Activated CD8-positive, alpha-beta memory T cell treated with anti-CD3 and anti-CD28 coated beads, Interleukin-2, amount 10 ng/mL, durations not matched to agents 7 days and 5 days (primary cell): Measurements from ENCODE around the gene SUDS3. TPM values are rescaled to one million over a fixed set of nuclear protein-coding genes. Genes with fewer than 3 reads are reported as not detected.
"Not testable (repeated sequence)": the region's sequence is repeated elsewhere in the genome, so short reads cannot be mapped to it uniquely, and the experiment has no call there.

Experiments
- ATAC-seq: fragments of 150-1000 bp; cut with Tn5 transposase; one replicate; pipeline ENCODE4 v1.10.0; 2021; ENCODE audit warnings: moderate library complexity
- CTCF ChIA-PET: fragments of 350-600 bp; sonication (Branson Sonifier 250); formaldehyde crosslinking; loops from one replicate; lab custom pipeline; 2021; ENCODE audit warnings: antibody characterized with exemption; lab: Charles Lee
- DNase-seq: peaks from one replicate; pipeline ENCODE4 v3.0.0-alpha.2; 2020
- H3K27ac Mint-ChIP-seq: one replicate; pipeline ENCODE4 v1.8.0; 2021; ENCODE audit warnings: mild to moderate bottlenecking, mixed read lengths
- H3K27me3 Mint-ChIP-seq: one replicate; pipeline ENCODE4 v1.8.0; 2021; ENCODE audit warnings: mixed read lengths
- H3K36me3 Mint-ChIP-seq: one replicate; pipeline ENCODE4 v1.8.0; 2021; ENCODE audit warnings: mild to moderate bottlenecking, mixed read lengths
- H3K4me1 Mint-ChIP-seq: one replicate; pipeline ENCODE4 v1.8.0; 2021; ENCODE audit warnings: mixed read lengths
- H3K4me3 Mint-ChIP-seq: one replicate; pipeline ENCODE4 v1.8.0; 2021; ENCODE audit warnings: mild to moderate bottlenecking, moderate library complexity, mixed read lengths
- H3K9me3 Mint-ChIP-seq: one replicate; pipeline ENCODE4 v1.8.0; 2022; ENCODE audit warnings: low read depth, mixed read lengths
- total RNA-seq, 2 experiments: library from RNA; stranded (reverse); gene quantifications; one replicate each; pipeline ENCODE4 v1.2.3, GENCODE V29; 2021

SUDS3 gene
- total RNA-seq, 2 experiments from 2014 or later = 22.6 to 26.5 TPM

- Mint-ChIP-seq H3K4me1 (peaks cover 36% of the 10 kb centered on the region), H3K27ac (peak overlapping the region; percentile 99), H3K4me3 (peak overlapping the region; percentile 84), H3K27me3 (no peaks in the 10 kb centered on the region), H3K36me3 (peaks cover 11% of the 10 kb centered on the region), H3K9me3 (no peaks in the 10 kb centered on the region)
- DNase-seq = peak; percentile 39
- CTCF ChIA-PET = interaction anchor here (0.6 to 4.1 kb wide), 33 partner anchors 10 to 1184 kb away, joined by 3 to 97 read pairs (median 6); partner anchors contain the start of genes PEBP1, RFC5 and WSB2
- ATAC-seq = no peak
Observed at GRCh38 chr12:118377021-118377883, 897 bp downstream of the SUDS3 start.

GRCh38 chr12:118377884-118378470 lies 1.6 kb downstream of the SUDS3 start:
- Mint-ChIP-seq H3K27me3 (no peaks in the 10 kb centered on the region), H3K4me1 (peaks cover 36% of the 10 kb centered on the region), H3K4me3 (peak overlapping the region; percentile 84), H3K27ac (peak overlapping the region; percentile 99), H3K36me3 (peaks cover 12% of the 10 kb centered on the region), H3K9me3 (no peaks in the 10 kb centered on the region)
- DNase-seq (peak; percentile 81), ATAC-seq (no peak)
- CTCF ChIA-PET = interaction anchor here (1.0 to 4.1 kb wide), 21 partner anchors 10 to 1167 kb away, joined by 3 to 97 read pairs (median 7); partner anchors contain the start of gene PEBP1

- Mint-ChIP-seq H3K9me3 (no peaks in the 10 kb centered on the region), H3K4me1 (no peaks in the 10 kb centered on the region), H3K27me3 (no peaks in the 10 kb centered on the region), H3K27ac (no peak overlapping the region), H3K4me3 (no peak overlapping the region), H3K36me3 (peaks cover 29% of the 10 kb centered on the region)
- CTCF ChIA-PET = interaction anchor here (1.3 to 1.9 kb wide), 2 partner anchors 13 to 15 kb away, joined by 5 to 7 read pairs; partner anchors contain the start of gene SUDS3
- no peak for ATAC-seq
- DNase-seq = no peak
Observed at GRCh38 chr12:118391424-118391823, 15.1 kb downstream of the SUDS3 start.

- Mint-ChIP-seq H3K27ac (no peak overlapping the region), H3K36me3 (peaks cover 27% of the 10 kb centered on the region), H3K4me3 (no peak overlapping the region), H3K4me1 (no peaks in the 10 kb centered on the region), H3K9me3 (no peaks in the 10 kb centered on the region), H3K27me3 (no peaks in the 10 kb centered on the region)
- no peak for ATAC-seq
- no peak for DNase-seq
- CTCF ChIA-PET = interaction anchor here (0.6 to 1.9 kb wide), 3 partner anchors 13 to 178 kb away, joined by 3 to 7 read pairs (median 5); partner anchors contain the start of gene SUDS3
Observed at GRCh38 chr12:118391836-118392235, 15.5 kb downstream of the SUDS3 start.

- Mint-ChIP-seq H3K36me3 (peaks cover 30% of the 10 kb centered on the region), H3K4me3 (no peak overlapping the region), H3K27me3 (no peaks in the 10 kb centered on the region), H3K9me3 (no peaks in the 10 kb centered on the region), H3K27ac (no peak overlapping the region), H3K4me1 (peaks cover 1% of the 10 kb centered on the region)
- DNase-seq (no peak), ATAC-seq (no peak)
- CTCF ChIA-PET = interaction anchor here (1.6 kb wide), 1 partner anchor 20 kb away, joined by 4 read pairs; no protein-coding TSS in a partner anchor
Observed at GRCh38 chr12:118397708-118398440, 21.5 kb downstream of the SUDS3 start.

GRCh38 chr12:118398524-118398923 lies 22.2 kb downstream of the SUDS3 start:
- H3K4me1 Mint-ChIP-seq = peaks cover 1% of the 10 kb centered on the region
- peaks cover 34% of the 10 kb centered on the region for H3K36me3 Mint-ChIP-seq
- ATAC-seq = no peak
- CTCF ChIA-PET = interaction anchor here (0.6 kb wide), 1 partner anchor 37 kb away, joined by 3 read pairs; no protein-coding TSS in a partner anchor
- no peak overlapping the region for H3K27ac Mint-ChIP-seq
- no peaks in the 10 kb centered on the region for H3K9me3 Mint-ChIP-seq
- DNase-seq = no peak
- no peaks in the 10 kb centered on the region for H3K27me3 Mint-ChIP-seq
- H3K4me3 Mint-ChIP-seq = no peak overlapping the region

GRCh38 chr12:118398940-118399339 lies 22.6 kb downstream of the SUDS3 start:
- Mint-ChIP-seq H3K27me3 (no peaks in the 10 kb centered on the region), H3K4me3 (no peak overlapping the region), H3K4me1 (peaks cover 1% of the 10 kb centered on the region), H3K9me3 (no peaks in the 10 kb centered on the region), H3K36me3 (peaks cover 35% of the 10 kb centered on the region), H3K27ac (no peak overlapping the region)
- CTCF ChIA-PET = interaction anchor here (0.6 kb wide), 1 partner anchor 37 kb away, joined by 3 read pairs; no protein-coding TSS in a partner anchor
- DNase-seq (no peak), ATAC-seq (no peak)

GRCh38 chr12:118402251-118402650 lies 25.9 kb downstream of the SUDS3 start:
- H3K9me3 Mint-ChIP-seq = no peaks in the 10 kb centered on the region
- no peak overlapping the region for H3K27ac Mint-ChIP-seq
- peaks cover 32% of the 10 kb centered on the region for H3K36me3 Mint-ChIP-seq
- no peak for ATAC-seq
- no peak overlapping the region for H3K4me3 Mint-ChIP-seq
- no peak for DNase-seq
- peaks cover 1% of the 10 kb centered on the region for H3K4me1 Mint-ChIP-seq
- H3K27me3 Mint-ChIP-seq = no peaks in the 10 kb centered on the region
- CTCF ChIA-PET = interaction anchor here (1.2 kb wide), 1 partner anchor 24 kb away, joined by 3 read pairs; no protein-coding TSS in a partner anchor

GRCh38 chr12:118404876-118405521 lies 28.6 kb downstream of the SUDS3 start:
- ATAC-seq (peak; percentile 55), DNase-seq (peak; percentile 69)
- H3K4me1 Mint-ChIP-seq = peaks cover 1% of the 10 kb centered on the region
- H3K36me3 Mint-ChIP-seq = peaks cover 29% of the 10 kb centered on the region
- no peaks in the 10 kb centered on the region for H3K9me3 Mint-ChIP-seq
- CTCF ChIA-PET = interaction anchor here (0.6 to 2.4 kb wide), 11 partner anchors 9 to 632 kb away, joined by 3 to 11 read pairs (median 5); partner anchors contain the start of gene SUDS3
- no peaks in the 10 kb centered on the region for H3K27me3 Mint-ChIP-seq
- H3K4me3 Mint-ChIP-seq = no peak overlapping the region
- no peak overlapping the region for H3K27ac Mint-ChIP-seq

- not testable (repeated sequence) for H3K4me3 Mint-ChIP-seq, ATAC-seq
- CTCF ChIA-PET = interaction anchor here (0.6 to 0.7 kb wide), 2 partner anchors 313 to 433 kb away, joined by 4 read pairs; no protein-coding TSS in a partner anchor
Observed at GRCh38 chr12:118408241-118408640, 31.9 kb downstream of the SUDS3 start.

GRCh38 chr12:118409834-118410233 lies 33.5 kb downstream of the SUDS3 start:
- Mint-ChIP-seq H3K4me1 (no peaks in the 10 kb centered on the region), H3K4me3 (no peak overlapping the region), H3K27me3 (no peaks in the 10 kb centered on the region), H3K36me3 (peaks cover 48% of the 10 kb centered on the region), H3K9me3 (peaks cover 9% of the 10 kb centered on the region), H3K27ac (no peak overlapping the region)
- CTCF ChIA-PET = no interaction called here
- ATAC-seq (no peak), DNase-seq (no peak)

More at GRCh38 chr12:118408241-118408640, 31.9 kb downstream of the SUDS3 start:
- not testable (repeated sequence) for H3K27me3 Mint-ChIP-seq, H3K27ac Mint-ChIP-seq, H3K9me3 Mint-ChIP-seq, DNase-seq, H3K4me1 Mint-ChIP-seq
- peaks cover 38% of the 10 kb centered on the region for H3K36me3 Mint-ChIP-seq

GRCh38 chr12:118417942-118418341 lies 41.6 kb downstream of the SUDS3 start:
- Mint-ChIP-seq H3K4me1 (no peaks in the 10 kb centered on the region), H3K36me3 (peaks cover 38% of the 10 kb centered on the region), H3K9me3 (no peaks in the 10 kb centered on the region), H3K27ac (no peak overlapping the region), H3K27me3 (no peaks in the 10 kb centered on the region), H3K4me3 (no peak overlapping the region)
- no peak for DNase-seq
- no peak for ATAC-seq
- CTCF ChIA-PET = no interaction called here
